ENCODE results near the gene CHD1.

The CHD1 gene

GRCh38 chr5:98804066-98804465 lies 124.7 kb downstream of the CHD1 start:
- no peak for DNase-seq

Data from SHP77 treated with DMSO at 0.1 percent for 48 hours (cell line).